Erythroblast (primary cell): Measurements from ENCODE around the gene SIL1.

ENCODE experiments used
- DNase-seq, 2 experiments: peaks; one replicate each; lab custom pipeline; 2025; lab: John Stamatoyannopoulos, UW
- GATA1 ChIP-seq: IDR thresholded peaks from 2 replicates; pipeline ENCODE4 v1.6.1; 2011; ENCODE audit warnings: low read depth, mild to moderate bottlenecking, control low read depth, low read length, moderate library complexity
- POLR2A ChIP-seq: IDR thresholded peaks from 2 replicates; pipeline ENCODE4 v1.6.1; 2011; ENCODE audit warnings: mild to moderate bottlenecking, low read length

Gene SIL1

DNA sequence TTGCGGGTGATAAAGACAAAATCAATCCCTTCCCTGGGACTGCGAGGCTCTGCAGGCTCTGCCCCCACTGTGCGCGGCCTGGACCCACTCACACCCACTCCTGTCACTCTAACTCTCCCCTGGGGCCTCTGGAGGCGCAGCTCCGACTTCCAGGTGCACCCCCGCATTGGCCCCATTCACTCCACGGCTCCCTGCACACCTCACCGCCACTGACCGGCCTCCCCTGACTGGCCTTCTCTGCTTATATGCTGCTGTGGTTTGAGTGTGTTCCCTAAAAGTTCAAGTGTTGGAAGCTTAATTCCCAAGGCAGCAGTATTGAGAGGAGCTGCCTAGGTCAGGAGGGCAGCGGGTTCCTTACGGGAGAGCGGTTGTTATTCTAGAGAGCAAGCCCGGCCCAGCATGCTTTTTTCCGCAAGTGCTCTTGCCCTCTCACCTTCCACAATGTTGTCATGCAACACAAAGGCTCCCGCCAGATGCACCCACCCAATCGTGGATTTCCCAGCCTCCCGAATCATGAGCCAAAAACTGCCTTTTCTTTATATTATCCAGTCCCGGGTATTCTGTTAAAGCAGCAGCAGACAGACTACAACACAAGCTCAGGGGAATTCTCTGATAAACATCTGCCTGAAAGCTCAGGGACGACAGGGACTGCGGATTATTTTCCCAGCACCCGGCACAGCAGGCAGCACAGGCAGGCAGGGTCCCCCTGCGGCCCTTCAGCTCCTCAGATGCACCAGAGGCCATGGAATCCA lies 249.5 kb downstream of the SIL1 start:
- DNase-seq: no peak

DNA sequence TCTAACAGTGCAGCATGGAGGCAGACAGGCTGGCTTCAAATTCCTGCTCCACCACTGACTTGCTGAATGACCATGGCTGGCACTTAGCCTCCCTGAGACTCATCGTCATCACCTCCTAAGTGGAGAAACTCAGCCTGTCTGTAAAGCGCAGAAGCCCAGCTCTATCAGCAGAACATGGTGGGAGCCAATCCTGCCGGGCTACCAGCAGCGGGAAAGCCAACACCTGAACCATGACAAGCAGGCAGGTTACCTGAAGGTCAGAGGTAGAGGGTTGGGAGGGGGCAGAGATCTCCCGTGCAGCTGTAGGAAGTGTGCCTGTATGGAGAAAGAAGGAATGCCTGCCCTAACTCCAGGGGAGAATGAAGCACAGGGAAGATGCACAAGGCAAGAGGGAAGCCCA lies 250.4 kb downstream of the SIL1 start:
- no peak for DNase-seq
- TF ChIP-seq POLR2A (no peak), GATA1 (no peak)

More for the DNA sequence above, 249.5 kb downstream of the SIL1 start:
- TF ChIP-seq POLR2A: no peak

DNA sequence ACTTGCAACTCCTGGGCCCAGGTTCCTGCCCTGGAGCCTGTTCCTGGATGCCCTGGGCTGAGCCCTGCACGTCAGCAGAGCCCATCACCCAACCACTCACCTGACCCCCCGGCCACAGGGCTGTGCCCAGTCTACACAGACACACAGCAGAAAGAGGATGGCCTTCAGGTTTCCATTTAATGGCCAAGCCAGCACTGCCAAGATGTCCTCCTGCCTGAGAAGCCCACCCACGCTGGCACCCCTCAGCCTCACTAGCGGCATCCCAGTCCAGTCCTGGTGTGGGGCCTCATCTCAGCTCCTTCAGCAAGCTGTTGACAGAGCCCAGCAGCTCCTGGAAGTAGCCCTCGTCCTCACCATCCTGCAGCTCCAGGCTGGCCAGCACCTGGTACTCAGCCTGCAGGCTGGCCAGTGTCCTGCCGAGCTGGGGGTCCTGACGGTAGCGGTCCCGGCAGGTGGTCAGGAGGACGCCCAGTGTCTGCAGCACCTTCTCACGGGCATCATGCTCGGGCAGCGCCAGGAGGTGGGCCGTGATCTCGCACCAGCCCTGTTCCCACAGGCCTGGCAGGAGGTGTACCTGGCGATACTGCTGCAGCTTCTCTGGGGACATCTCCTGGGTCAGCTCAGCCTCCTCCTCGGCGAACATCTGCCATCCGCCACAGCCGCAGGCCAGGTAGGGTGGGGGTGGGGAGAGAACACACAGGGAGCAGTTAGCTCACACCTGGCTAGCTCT lies 251.2 kb downstream of the SIL1 start:
- no peak for TF ChIP-seq GATA1
- TF ChIP-seq POLR2A: no peak
- no peak for DNase-seq

DNA sequence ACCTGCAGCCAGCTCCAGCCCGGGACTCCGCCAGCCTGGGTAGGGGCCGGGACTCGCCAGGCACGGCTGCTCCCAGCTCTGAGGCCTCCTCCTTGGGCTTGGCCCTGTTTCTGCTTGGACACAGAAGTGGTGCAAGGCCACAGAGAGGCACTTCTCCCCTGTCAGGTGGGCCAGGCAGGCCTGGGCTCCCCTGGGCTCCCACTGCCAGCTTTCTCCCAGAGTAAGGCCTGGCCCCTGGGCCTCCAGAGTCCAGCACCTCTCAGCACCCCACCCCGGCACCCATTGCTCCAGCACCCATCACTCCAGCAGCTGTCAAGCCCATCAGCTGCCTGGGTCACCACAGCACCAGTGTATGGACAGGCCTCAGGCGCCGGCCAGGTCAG lies 251.9 kb downstream of the SIL1 start:
- DNase-seq: no peak
- TF ChIP-seq GATA1: no peak
- no peak for TF ChIP-seq POLR2A

DNA sequence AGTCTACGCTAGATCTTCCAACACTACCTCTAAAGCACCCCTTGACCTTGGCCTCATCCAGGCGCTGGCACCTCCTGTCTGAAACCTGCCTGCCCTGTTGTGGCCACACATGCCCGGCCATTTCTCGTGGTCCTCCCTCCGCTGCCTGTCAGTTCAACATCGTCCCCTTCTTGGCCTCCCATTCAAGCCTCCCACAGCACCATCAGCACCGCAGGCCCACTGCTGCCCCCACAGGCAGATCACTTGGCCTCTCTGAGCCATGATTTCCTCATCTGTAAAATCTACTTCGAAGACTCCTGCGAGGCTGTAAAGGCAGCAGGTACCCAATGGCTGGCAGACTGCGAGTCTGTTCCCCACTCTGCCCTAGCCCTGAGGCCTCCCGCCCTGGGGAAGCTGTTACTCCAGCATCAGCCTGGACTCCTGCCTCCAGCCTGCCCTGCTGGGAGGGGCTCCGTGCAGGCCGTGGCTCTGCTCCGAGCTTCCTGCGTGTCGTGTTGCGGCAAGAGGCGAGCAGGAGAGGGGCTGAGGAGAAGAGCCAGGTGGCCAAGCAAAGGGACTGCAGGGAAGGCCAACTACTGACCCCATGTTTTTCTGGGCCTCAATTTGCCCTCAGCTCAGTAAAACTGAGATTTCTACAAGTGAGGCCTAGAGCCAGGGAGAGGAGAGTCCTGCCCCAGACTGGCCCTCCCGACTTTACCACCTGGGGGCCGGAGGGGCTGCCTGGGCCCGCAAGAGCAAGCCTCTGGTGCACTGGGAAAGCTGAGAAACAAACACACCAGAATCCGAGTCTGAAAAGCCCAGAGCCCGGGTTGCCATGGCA lies 252.5 kb downstream of the SIL1 start:
- no peak for TF ChIP-seq POLR2A
- TF ChIP-seq GATA1: no peak
- no peak for DNase-seq

DNA sequence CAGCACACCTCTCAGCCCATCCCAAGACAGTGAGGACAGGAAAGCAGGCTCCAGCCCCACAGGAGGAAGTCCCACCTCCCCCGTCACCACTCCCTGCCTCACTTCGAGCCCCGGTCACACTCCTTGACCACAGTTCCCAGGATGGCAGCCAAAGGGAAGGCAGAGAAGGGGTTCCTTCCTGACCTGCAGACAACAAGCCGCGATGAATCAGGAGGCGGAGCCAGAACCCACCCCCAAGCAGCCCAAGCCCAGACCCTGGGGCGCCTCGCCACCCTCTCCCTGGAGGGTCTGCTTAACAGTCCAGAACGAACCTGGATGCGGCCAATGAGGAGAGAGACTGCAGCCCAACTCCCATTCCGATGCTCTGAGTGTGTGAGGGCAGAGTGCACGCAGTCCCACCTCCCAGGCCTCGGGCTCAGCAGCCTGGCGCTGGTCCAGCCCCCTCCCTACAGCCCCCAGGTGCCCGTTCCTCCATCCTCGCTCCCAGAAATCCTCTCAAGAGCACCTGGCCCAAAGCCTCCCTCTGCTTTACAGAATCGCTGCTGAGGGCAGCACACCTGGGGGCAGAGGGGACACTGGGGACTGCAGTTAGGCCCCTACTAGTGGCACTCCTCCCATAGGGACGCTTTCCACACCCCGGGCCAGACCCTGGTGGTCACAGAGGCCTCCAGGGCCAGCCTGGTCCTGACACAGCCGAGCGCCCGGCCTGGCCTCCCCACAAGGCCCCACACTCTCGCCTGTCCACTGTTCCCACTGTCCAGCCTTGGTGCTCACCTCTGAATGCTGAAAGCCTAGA lies 253.4 kb downstream of the SIL1 start:
- DNase-seq: no peak
- TF ChIP-seq POLR2A (no peak), GATA1 (no peak)

DNA sequence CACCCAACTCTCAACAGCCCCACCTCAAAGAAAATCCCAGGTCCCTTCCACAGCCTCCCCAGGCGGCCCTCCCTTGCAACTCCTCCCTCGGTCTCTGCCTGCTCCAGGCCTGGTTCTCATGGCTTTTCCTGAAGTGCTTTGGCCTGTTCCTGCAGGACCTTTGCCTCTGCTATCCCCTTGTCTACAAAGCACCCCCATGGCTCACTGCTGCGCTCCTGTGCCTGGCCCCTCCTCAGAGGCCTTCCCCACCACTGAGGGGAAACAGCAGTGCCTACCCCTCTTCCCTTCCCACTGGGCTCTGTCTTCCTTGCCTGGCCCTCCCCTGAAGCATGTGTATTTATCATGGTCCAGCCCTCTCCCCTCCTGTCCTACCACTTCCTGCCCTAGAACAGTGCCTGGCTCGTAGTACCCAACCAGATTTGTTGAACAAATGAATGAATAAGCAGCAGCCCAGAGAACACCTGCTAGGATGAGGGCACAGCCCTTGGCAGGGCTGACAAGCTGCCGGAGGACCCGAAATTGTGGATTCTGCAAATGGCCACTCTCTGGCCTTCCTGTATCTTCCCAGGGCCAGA lies 254.5 kb downstream of the SIL1 start:
- DNase-seq: no peak

DNA sequence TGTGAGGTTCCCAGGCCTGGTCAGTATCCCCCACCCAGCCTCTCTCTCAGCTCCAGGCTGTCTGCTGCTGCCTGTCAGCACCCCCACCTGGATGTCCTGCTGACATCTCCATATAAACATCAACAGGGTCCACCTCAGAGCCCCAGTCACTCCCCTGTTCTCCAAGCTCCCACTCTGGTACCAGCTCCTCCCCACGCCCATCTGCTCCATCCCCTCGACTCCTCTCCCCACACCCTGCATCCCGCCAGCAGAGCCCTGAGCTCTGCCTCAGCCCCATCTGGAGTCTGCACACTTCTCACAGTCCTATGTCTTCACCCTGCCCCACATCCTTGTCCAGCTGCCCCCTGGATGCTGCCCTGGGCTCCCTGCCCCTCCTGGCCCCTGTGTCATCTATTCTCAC lies 255.3 kb downstream of the SIL1 start:
- TF ChIP-seq POLR2A (no peak), GATA1 (no peak)
- no peak for DNase-seq

More for the DNA sequence above, 254.5 kb downstream of the SIL1 start:
- TF ChIP-seq POLR2A (no peak), GATA1 (no peak)

DNA sequence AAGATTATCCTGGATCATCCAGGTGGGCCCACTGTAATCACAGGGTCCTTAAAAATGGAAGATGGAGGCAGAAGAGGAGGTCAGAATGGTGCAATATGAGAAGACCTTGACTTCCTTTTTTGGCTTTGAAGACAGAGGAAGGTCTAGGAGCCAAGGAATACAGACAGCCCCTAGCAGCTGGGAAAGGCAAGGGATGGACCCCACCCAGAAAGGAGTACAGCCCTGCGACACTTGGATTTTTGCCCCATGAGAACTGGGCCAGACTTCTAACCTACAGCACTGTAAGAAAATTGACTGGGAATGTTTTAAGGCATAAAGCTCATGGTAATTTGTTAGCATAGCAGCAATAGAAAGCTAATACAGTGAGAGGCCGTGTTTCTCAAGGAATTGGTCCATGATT lies 256.1 kb downstream of the SIL1 start:
- no peak for TF ChIP-seq POLR2A
- TF ChIP-seq GATA1: no peak
- DNase-seq: no peak

DNA sequence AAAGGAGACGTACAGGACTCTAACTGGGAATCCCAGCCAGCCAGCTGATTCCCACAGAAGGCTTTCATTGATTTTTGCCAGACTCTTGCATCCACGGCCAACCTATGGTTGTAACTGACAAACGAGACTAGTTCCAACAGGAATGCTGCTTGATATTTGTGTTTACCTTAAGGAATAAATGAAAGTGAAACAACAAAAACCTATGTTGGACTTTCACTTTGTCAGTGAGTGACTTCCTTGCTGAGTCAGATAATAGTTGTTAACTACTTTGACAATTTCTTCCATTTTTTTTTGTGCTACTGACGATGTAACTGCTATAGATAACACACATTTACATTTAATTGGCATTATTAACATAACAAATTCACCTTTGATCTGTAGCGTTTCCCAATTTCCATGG lies 259.6 kb downstream of the SIL1 start:
- TF ChIP-seq GATA1: no peak
- no peak for TF ChIP-seq POLR2A
- DNase-seq: no peak

DNA sequence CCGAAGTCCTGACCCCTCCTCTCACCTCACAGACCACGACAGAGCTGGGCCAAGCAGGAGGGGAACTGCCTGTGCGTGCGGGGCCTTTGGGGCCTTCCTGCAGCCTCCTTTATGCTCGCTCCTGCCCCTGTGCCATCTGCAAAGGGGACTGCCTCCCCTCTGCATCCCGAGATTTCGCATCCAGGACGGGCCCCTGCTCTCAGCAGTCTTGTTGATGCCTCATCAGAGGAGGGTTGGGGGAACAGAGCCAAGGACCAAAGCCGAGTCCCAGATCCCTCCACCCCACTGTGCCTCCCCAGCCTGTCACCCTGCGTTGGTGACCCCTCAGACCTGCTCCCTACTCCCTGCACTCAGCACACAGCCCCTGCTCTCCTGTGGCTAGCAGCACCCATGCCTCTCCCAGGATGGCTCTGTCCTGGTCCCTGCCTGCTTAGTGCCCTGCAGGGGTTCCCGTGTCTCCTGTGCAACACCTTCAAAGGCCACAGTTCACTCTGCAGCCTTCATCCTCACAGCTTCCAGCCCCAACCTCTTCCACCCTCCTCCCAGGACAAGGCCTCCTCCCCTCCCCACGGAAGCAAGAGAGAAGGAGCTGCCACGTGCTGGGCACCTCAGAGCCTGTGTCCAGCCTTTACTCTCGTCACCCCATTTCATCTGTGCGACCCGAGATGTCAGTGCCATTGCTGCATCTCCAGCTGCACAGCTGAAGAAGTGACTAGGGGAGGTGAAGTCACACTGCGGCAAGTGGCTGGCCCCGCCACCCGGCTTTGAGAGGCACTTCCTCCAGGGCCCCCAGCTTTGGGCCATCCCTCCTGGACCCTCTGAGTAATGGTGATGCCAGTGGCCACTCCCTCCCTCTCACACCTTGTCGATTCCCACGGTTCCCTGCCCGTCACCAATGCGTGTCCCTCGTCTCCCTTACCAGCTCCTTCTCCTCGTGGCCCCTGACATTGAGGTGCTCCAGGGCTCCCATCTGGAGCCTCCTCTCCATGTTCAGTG lies 260.5 kb downstream of the SIL1 start:
- TF ChIP-seq POLR2A (no peak), GATA1 (no peak)

DNA sequence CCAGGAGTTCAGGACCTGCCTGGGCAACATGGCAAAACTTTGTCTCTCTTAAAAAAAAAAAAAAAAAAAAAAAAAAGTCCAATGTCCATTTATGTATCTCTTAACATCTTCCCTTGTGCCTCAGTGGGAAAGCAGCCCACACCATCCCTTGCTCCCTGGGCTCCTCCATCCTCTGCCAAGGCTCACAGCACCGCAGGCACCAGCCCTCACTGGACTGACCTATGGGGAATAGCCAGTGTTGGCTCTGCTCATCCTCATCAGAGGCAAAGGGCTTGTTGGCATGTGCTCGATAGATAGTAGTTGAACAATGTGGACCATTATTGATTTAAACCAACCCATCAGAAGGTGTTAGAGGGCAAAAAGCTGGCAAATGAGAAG lies 261.2 kb downstream of the SIL1 start:
- DNase-seq: no peak
- TF ChIP-seq GATA1 (no peak), POLR2A (no peak)

More for the DNA sequence above, 260.5 kb downstream of the SIL1 start:
- DNase-seq: no peak
